Mesenchymal stem cell (in vitro differentiated cells and primary cell): ENCODE data around the gene TUBGCP6.

Experiments used
- DNase-seq: peaks from one replicate; pipeline ENCODE4 v3.0.0-alpha.2; 2013
- H2AFZ ChIP-seq: one replicate; pipeline ENCODE4 v1.6.1; 2013; ENCODE audit warnings: low read depth, mild to moderate bottlenecking, control low read depth, inconsistent platforms, low read length, moderate library complexity
- H2AK5ac ChIP-seq: 2 replicates; pipeline ENCODE4 v1.6.1; 2013; ENCODE audit warnings: low read length, moderate library complexity, mild to moderate bottlenecking, inconsistent platforms; ENCODE audit not compliant: severe bottlenecking
- H2BK120ac ChIP-seq: one replicate; pipeline ENCODE4 v1.6.1; 2013; ENCODE audit warnings: low read depth, mild to moderate bottlenecking, inconsistent platforms, low read length, moderate library complexity
- H2BK12ac ChIP-seq, 2 experiments: one replicate each; pipeline ENCODE4 v1.6.1; 2013; ENCODE audit warnings: inconsistent platforms in 2 of 2, low read length in 2 of 2, mild to moderate bottlenecking in 2 of 2, moderate library complexity in 2 of 2, control low read depth in 1 of 2
- H2BK15ac ChIP-seq: one replicate; pipeline ENCODE4 v1.6.1; 2013; ENCODE audit warnings: mild to moderate bottlenecking, low read depth, inconsistent platforms; ENCODE audit not compliant: poor library complexity, severe bottlenecking
- H2BK5ac ChIP-seq: 2 replicates; pipeline ENCODE4 v1.6.1; 2013; ENCODE audit warnings: low read depth, mild to moderate bottlenecking, low read length, control low read depth, inconsistent platforms; ENCODE audit not compliant: poor library complexity, severe bottlenecking
- H3K14ac ChIP-seq, 2 experiments: one replicate each; pipeline ENCODE4 v1.6.1; 2013; ENCODE audit warnings: inconsistent platforms in 2 of 2, low read length in 2 of 2, control low read depth in 1 of 2, mild to moderate bottlenecking in 1 of 2, moderate library complexity in 1 of 2
- H3K18ac ChIP-seq, 2 experiments: one replicate each; pipeline ENCODE4 v1.6.1; 2013; ENCODE audit warnings: inconsistent platforms in 2 of 2, low read length in 2 of 2, control low read depth in 1 of 2, low read depth in 1 of 2, mild to moderate bottlenecking in 1 of 2
- H3K23ac ChIP-seq, 2 experiments: one replicate each; pipeline ENCODE4 v1.6.1; 2013; ENCODE audit warnings: inconsistent platforms in 2 of 2, low read length in 2 of 2, mild to moderate bottlenecking in 2 of 2, moderate library complexity in 2 of 2, control low read depth in 1 of 2
- H3K27ac ChIP-seq: 2 replicates; pipeline ENCODE4 v1.5.1; 2013; ENCODE audit warnings: mild to moderate bottlenecking, moderate library complexity, low read length, control low read depth, inconsistent platforms; ENCODE audit not compliant: poor library complexity, severe bottlenecking
- H3K27me3 ChIP-seq, 2 experiments: 2 replicates each; pipeline versions ENCODE4 v1.6.1 to v1.7.0; 2013; ENCODE audit warnings: low read length in 2 of 2, mild to moderate bottlenecking in 2 of 2, moderate library complexity in 2 of 2, control low read depth in 1 of 2, inconsistent platforms in 1 of 2; ENCODE audit not compliant: control insufficient read depth in 1 of 2, insufficient read depth in 1 of 2
- H3K36me3 ChIP-seq, 2 experiments: 2 replicates each; pipeline versions ENCODE4 v1.6.1 to v1.7.0; 2013; ENCODE audit warnings: low read length in 2 of 2, control low read depth in 1 of 2, inconsistent platforms in 1 of 2, low read depth in 1 of 2, mild to moderate bottlenecking in 1 of 2; ENCODE audit not compliant: insufficient read depth in 2 of 2, control insufficient read depth in 1 of 2
- H3K4ac ChIP-seq, 2 experiments: one replicate each; pipeline ENCODE4 v1.6.1; 2013; ENCODE audit warnings: inconsistent platforms in 2 of 2, low read length in 2 of 2, mild to moderate bottlenecking in 2 of 2, moderate library complexity in 2 of 2, control low read depth in 1 of 2, low read depth in 1 of 2
- H3K4me1 ChIP-seq: 2 replicates; pipeline ENCODE4 v1.6.1; 2013; ENCODE audit warnings: low read depth, low read length, control low read depth; ENCODE audit not compliant: control insufficient read depth, insufficient read depth
- H3K4me2 ChIP-seq: 2 replicates; pipeline ENCODE4 v1.6.1; 2013; ENCODE audit warnings: low read length, mild to moderate bottlenecking, inconsistent platforms; ENCODE audit not compliant: poor library complexity, severe bottlenecking
- H3K4me3 ChIP-seq, 2 experiments: 2 replicates each; pipeline versions ENCODE4 v1.5.1 to v1.7.0; 2013; ENCODE audit warnings: low read length in 2 of 2, mild to moderate bottlenecking in 2 of 2, control low read depth in 1 of 2, low read depth in 1 of 2; ENCODE audit not compliant: insufficient read depth in 1 of 2
- H3K79me1 ChIP-seq: replicated peaks from 2 replicates; pipeline ENCODE4 v1.6.1; 2013; ENCODE audit warnings: mild to moderate bottlenecking, control low read depth, low read length, inconsistent platforms; ENCODE audit not compliant: poor library complexity, severe bottlenecking
- H3K9ac ChIP-seq: 2 replicates; pipeline ENCODE4 v1.7.0; 2013; ENCODE audit warnings: mild to moderate bottlenecking, low read length, moderate library complexity
- H3K9me3 ChIP-seq: 2 replicates; pipeline ENCODE4 v1.7.0; 2013; ENCODE audit warnings: mild to moderate bottlenecking, low read length; ENCODE audit not compliant: control insufficient read depth
- H4K8ac ChIP-seq: one replicate; pipeline ENCODE4 v1.6.1; 2013; ENCODE audit warnings: inconsistent platforms, mild to moderate bottlenecking, low read length, moderate library complexity
- H4K91ac ChIP-seq: one replicate; pipeline ENCODE4 v1.6.1; 2013; ENCODE audit warnings: mild to moderate bottlenecking, low read length, inconsistent platforms
- WGBS: methylation state at CpG from one replicate; pipeline ENCODE4 v1.1.7; 2013; ENCODE audit warnings: mixed read lengths; 5-methylcytosine and 5-hydroxymethylcytosine counted together

Gene TUBGCP6

GRCh38 chr22:50171965-50172421 lies 72.8 kb downstream of the TUBGCP6 start:
- peaks cover 21 to 62% of the 10 kb centered on the region in 2 experiments for H3K27me3 ChIP-seq
- no peak overlapping the region for H3K14ac ChIP-seq
- no peak overlapping the region for H4K91ac ChIP-seq
- peaks cover 12% of the 10 kb centered on the region for H3K4me1 ChIP-seq
- H3K4ac ChIP-seq: no peak overlapping the region
- no peak overlapping the region for H2AK5ac ChIP-seq
- H2BK12ac ChIP-seq: no peak overlapping the region
- no peak overlapping the region for H3K4me3 ChIP-seq
- H2BK5ac ChIP-seq: no peak overlapping the region
- no peaks in the 10 kb centered on the region for H3K36me3 ChIP-seq
- H2BK120ac ChIP-seq: no peak overlapping the region
- no peak for DNase-seq
- H3K4me2 ChIP-seq: no peak overlapping the region
- H2BK15ac ChIP-seq: no peak overlapping the region
- no peak overlapping the region for H2AFZ ChIP-seq
- H3K18ac ChIP-seq: no peak overlapping the region
- H3K9me3 ChIP-seq: no peaks in the 10 kb centered on the region
- H3K79me1 ChIP-seq: no peaks in the 10 kb centered on the region
- no peak overlapping the region for H4K8ac ChIP-seq
- H3K9ac ChIP-seq: no peak overlapping the region
- no peak overlapping the region for H3K23ac ChIP-seq
- H3K27ac ChIP-seq: no peak overlapping the region
- 76% methylated on average over 13 of the region's 13 CpGs for WGBS

DNA sequence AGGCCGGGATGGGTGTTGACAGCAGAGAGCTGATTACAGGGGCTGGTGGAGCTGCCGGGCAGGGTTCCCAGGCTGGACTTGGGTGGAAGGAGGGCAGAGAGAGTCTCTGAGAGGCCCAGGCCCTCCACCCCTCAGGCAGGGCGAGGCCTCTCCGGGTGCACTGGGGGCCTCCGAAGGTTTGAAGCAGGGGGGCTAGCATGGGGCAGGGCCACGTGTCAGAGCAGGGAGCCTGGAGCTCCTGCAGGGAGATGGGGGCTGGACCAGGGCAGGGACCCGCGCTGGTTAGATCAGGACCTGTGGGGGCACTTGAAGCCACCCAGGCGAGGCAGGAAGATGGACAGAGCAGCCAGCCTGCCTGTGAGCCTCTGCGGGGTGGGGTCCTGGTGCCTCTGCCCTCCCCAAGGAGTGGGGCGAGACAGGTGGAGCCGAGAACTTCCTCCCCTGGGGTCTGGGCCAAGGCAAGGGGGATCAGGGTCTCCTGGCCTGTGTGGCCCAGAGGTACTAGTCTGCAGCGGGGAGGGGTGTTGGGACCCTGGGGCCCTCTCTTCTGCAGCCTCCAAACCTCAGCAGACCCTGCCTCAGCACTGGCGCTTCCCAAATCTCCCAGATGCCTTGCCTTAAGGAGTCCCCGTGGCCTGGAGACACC lies 73.4 kb downstream of the TUBGCP6 start:
- Histone ChIP-seq H2BK5ac (no peak overlapping the region), H3K14ac (no peak overlapping the region), H3K79me1 (no peaks in the 10 kb centered on the region), H4K8ac (no peak overlapping the region), H3K9ac (no peak overlapping the region), H2AK5ac (no peak overlapping the region), H3K4me3 (no peak overlapping the region), H2BK120ac (no peak overlapping the region), H3K4me2 (no peak overlapping the region), H2BK15ac (no peak overlapping the region), H2BK12ac (no peak overlapping the region), H4K91ac (no peak overlapping the region), H3K9me3 (no peaks in the 10 kb centered on the region), H3K27me3 (peaks cover 21 to 59% of the 10 kb centered on the region in 2 experiments), H2AFZ (no peak overlapping the region), H3K18ac (no peak overlapping the region), H3K27ac (no peak overlapping the region), H3K23ac (peak overlapping the region in 1 of 2 experiments; percentile 70), H3K4ac (no peak overlapping the region), H3K4me1 (peaks cover 12% of the 10 kb centered on the region), H3K36me3 (no peaks in the 10 kb centered on the region)
- no peak for DNase-seq
- 70% methylated on average over 15 of the region's 15 CpGs for WGBS

GRCh38 chr22:50170453-50171318 lies 74.1 kb downstream of the TUBGCP6 start, which contains the start of gene PANX2:
TSS of gene PANX2 (plus strand) at chr22:50170731. CDS start at chr22:50170731, 0 bp downstream.
- no peaks in the 10 kb centered on the region for H3K36me3 ChIP-seq
- peak within 1 kb of the TSS in 1 of 2 experiments; percentile 70 for H3K23ac ChIP-seq
- peak within 1 kb of the TSS; percentile 82 for H3K4me2 ChIP-seq
- no peaks in the 10 kb centered on the region for H3K79me1 ChIP-seq
- H3K4me3 ChIP-seq: peak within 1 kb of the TSS; percentile 55 to 59
- no peak within 1 kb of the TSS for H3K14ac ChIP-seq
- no peak within 1 kb of the TSS for H4K8ac ChIP-seq
- 9% methylated on average over 47 of the region's 105 CpGs for WGBS
- H4K91ac ChIP-seq: peak within 1 kb of the TSS; percentile 50
- H2AK5ac ChIP-seq: no peak within 1 kb of the TSS
- H2AFZ ChIP-seq: no peak within 1 kb of the TSS
- peaks cover 21 to 51% of the 10 kb centered on the region in 2 experiments for H3K27me3 ChIP-seq
- peaks cover 12% of the 10 kb centered on the region for H3K4me1 ChIP-seq
- no peak within 1 kb of the TSS for H2BK5ac ChIP-seq
- peak within 1 kb of the TSS; percentile 48 for H2BK15ac ChIP-seq
- no peak within 1 kb of the TSS for H3K27ac ChIP-seq
- peak within 1 kb of the TSS; percentile 59 for H2BK120ac ChIP-seq
- peak; percentile 14 for DNase-seq
- H3K9ac ChIP-seq: no peak within 1 kb of the TSS
- H3K9me3 ChIP-seq: no peaks in the 10 kb centered on the region
- peak within 1 kb of the TSS in 1 of 2 experiments; percentile 60 for H2BK12ac ChIP-seq
- peak within 1 kb of the TSS in 1 of 2 experiments; percentile 57 for H3K18ac ChIP-seq
- no peak within 1 kb of the TSS for H3K4ac ChIP-seq

GRCh38 chr22:50169774-50170341 lies 75.0 kb downstream of the TUBGCP6 start:
- Histone ChIP-seq H3K23ac (no peak overlapping the region), H3K14ac (no peak overlapping the region), H3K4me1 (peaks cover 12% of the 10 kb centered on the region), H4K8ac (no peak overlapping the region), H3K18ac (peak overlapping the region in 1 of 2 experiments; percentile 57), H3K36me3 (no peaks in the 10 kb centered on the region), H2AFZ (no peak overlapping the region), H2BK15ac (no peak overlapping the region), H2BK12ac (peak overlapping the region in 1 of 2 experiments; percentile 60), H4K91ac (no peak overlapping the region), H2BK5ac (no peak overlapping the region), H3K4ac (no peak overlapping the region), H2AK5ac (no peak overlapping the region), H2BK120ac (peak overlapping the region; percentile 59), H3K27ac (no peak overlapping the region), H3K4me2 (peak overlapping the region; percentile 82), H3K4me3 (peak overlapping the region in 1 of 2 experiments; percentile 55), H3K9me3 (no peaks in the 10 kb centered on the region), H3K79me1 (no peaks in the 10 kb centered on the region), H3K27me3 (peaks cover 26 to 46% of the 10 kb centered on the region in 2 experiments), H3K9ac (no peak overlapping the region)
- DNase-seq: no peak
- 3% methylated on average over 41 of the region's 70 CpGs for WGBS
